OCI-LY3 (cell line): ENCODE data around the gene TALDO1.

Experiments used
- EZH2phosphoT487 ChIP-seq: fragments of 200-600 bp; shearing (Covaris generic); IDR thresholded peaks from 2 replicates; pipeline ENCODE4 v1.6.1; 2018; ENCODE audit warnings: antibody characterized with exemption, mixed run types, low read depth
- TF ChIP-seq, protein P1 (sequence below): fragments of 200-600, 300-600 bp; sonication (generic); IDR thresholded peaks from 2 replicates; pipeline ENCODE4 v1.5.1; 2014; ENCODE audit warnings: antibody characterized with exemption, low read length, low read depth

DNA sequence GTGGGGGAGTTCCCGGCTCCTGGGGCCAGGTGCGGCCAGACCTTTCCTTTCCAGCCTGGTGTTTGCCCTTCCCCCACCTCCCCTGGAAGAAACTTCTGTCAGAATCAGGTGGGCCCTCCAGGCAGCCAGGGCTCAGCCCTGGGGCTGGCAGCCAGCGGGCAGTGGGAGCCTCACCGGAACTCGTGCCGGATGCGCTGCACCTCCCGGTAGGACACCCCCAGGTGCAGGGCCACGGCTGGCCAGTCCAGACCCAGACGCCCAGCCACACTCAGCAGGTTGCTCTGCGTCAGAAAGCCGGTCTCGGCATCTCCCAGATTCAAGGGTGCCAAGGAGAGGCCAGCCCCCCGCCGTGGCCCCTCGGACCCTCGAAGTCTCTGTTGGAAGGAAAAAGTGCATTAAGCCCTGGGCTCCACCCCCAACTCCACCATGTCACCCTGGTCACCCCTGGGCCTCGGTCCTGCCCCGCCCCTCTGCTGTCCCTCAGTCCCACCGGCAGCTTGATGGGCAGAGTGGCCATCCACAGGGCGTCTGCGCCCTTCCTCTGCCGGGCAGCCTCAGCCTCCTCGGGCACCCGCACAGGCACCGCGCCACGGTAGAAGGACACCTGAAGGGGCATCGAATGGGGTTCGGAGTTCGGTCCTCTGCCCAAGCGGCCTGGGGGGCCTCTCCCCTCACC is 52.5 kb downstream of the TALDO1 start:
- TF ChIP-seq, protein P1, sequence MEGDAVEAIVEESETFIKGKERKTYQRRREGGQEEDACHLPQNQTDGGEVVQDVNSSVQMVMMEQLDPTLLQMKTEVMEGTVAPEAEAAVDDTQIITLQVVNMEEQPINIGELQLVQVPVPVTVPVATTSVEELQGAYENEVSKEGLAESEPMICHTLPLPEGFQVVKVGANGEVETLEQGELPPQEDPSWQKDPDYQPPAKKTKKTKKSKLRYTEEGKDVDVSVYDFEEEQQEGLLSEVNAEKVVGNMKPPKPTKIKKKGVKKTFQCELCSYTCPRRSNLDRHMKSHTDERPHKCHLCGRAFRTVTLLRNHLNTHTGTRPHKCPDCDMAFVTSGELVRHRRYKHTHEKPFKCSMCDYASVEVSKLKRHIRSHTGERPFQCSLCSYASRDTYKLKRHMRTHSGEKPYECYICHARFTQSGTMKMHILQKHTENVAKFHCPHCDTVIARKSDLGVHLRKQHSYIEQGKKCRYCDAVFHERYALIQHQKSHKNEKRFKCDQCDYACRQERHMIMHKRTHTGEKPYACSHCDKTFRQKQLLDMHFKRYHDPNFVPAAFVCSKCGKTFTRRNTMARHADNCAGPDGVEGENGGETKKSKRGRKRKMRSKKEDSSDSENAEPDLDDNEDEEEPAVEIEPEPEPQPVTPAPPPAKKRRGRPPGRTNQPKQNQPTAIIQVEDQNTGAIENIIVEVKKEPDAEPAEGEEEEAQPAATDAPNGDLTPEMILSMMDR, result no peak
- no peak for TF ChIP-seq EZH2phosphoT487
